Stimulated activated CD4-positive, alpha-beta T cell treated with anti-CD3 and anti-CD28 coated beads, Interleukin-1b, Interleukin-23, amount 100 ng/mL, for 48 hours (primary cell): ENCODE data around the gene OXNAD1.

ENCODE experiments used
- DNase-seq: peaks from one replicate; pipeline ENCODE4 v3.0.0-alpha.2; 2020

The OXNAD1 gene

DNA sequence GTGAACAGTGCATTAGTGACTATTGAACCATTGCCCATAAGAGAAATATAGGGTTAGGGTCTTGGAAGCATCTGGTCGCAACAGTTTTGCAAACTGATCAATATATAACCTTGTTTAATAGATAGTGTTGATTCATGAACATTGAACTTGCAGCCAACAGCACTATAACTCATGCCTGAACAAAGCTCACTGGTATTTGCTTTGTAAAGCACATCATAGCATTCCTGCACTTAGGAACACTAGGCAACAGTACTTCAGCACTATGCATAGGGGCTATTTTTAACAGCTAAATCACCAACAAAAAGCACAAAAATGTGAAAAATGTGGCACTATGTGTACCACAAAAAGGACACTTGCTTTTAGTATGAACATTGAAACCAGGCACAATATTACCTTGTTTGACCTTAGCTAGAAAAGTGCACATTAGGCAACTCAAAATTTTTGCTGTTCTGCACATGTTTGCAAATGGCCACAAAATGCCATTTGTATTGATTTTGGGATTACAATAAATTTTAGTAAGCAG, 68.0 kb downstream of the OXNAD1 start:
- no peak for DNase-seq

- no peak for DNase-seq
These were observed 69.9 kb downstream of the OXNAD1 start for GRCh38 chr3:16334909-16335308.

DNA sequence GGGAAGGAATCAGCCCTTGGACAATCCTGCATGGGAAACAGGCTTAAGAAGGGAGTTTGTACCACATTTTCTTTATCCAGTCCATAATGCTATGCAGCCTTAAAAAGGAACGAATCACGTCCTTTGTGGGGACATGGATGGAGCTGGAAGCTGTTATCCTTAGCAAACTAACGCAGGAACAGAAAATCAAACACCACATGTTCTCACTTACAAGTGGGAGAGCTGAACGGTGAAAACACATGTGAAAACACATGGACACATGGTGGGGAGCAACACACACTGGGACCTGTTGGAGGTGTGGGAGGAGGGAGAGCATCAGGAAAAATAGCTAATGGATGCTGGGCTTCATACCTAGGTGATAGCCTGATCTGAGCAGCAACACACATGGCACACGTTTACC, 70.3 kb downstream of the OXNAD1 start:
- DNase-seq, result no peak

- no peak for DNase-seq
These were observed 71.0 kb downstream of the OXNAD1 start for GRCh38 chr3:16335772-16336645.

DNA sequence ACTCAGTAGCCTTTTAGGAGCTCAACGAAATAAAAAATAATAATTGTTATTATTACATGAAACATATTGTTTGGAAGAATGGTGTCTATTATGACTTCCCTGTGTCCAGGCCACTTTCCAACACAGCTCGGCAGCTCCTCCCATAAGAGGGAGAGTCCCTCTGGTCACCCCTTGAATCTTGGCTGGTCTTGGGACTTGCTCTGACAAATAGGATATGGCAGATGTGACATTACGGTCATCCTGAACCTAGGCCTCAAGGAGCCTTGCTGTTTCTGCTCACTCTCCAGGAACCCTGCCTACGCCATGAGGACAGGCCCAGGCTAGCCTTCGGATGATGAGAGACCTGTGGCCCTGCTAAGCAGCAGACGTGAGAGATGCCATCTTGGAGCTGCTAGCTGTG, 71.8 kb downstream of the OXNAD1 start:
- no peak for DNase-seq

DNA sequence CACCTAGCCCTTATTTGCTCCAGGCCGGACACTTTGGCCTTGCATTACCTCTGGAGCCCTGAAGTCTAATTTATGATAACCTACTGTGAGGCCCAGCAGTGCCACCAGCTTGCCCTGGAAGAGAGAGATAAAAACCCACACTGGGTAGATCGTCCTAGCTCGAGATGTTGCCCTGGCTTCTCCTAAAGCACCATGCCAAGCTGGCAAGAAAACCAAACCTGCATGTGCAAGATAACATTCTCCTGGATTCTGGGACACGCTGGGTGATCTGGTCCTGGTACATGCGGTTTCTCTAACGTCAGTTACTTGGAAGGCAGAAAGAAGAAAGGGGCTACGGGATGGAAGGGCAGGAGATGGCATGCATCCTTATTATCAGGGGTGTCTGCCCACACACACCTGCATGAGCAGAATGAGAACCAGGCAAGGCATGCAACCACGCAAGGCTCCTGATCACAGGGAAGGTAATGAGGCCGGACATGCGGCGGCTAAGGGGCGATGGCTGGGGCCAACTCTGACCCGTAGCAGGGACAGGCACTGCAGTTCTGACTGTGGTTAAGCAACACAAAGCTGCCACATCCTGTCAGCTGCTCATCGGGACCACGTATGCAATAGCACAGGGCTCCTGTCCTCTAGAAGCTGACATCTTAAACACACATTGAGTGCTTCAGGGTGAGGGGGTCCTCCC, 73.0 kb downstream of the OXNAD1 start:
- peak; percentile 50 for DNase-seq

DNA sequence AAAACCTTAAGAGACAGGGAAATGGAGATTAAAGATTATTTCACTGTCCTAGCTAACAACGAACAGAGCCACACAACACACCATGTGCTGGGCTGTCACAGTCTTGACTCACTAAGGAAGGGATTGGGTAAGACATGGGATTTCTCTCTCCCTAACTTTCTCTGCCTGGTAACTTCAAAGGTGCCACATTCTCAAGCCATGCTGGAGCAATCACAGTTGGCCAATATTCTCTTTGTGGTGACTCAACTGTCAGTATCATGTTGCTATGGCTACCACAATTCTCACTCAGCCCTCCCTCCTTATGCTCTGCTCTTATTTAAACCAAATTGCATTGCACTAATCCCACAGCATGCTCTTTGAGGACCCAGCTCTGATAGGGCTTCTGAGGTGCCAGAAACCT, 74.0 kb downstream of the OXNAD1 start:
- DNase-seq, result no peak

GRCh38 chr3:16343101-16343500, 78.1 kb downstream of the OXNAD1 start:
- no peak for DNase-seq

DNA sequence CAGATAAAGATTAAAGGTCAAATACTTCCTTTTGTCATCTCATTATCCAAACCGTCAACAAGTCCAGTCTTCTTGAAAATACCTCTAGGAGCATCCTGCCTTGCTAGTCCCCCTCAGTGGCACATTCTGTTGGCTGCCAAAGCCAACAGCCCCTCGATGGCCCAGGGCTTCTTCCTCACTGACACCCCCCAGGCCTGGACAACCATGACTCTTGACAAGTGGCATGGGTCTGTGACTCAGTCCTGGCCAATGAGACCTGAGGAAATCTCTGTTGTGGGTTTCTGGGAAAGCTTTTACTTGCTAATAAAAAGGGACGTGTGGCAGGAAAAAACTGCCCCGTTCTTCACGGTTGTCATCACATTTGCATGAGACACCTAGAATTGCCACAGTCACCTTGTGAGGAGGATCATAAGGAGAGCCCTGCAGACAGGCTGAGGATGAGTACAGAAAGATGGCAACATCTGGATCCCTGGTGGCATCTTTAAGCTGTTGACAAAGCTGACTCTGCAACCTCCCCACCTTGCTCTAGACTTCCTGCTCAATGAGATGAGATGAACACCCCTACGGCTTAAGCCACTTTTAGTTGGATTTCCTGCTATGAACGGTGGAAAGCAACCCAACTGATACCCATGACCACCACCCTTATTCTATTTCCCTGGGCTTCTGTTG, 81.5 kb downstream of the OXNAD1 start:
- no peak for DNase-seq

- DNase-seq, result no peak
These were observed 82.5 kb downstream of the OXNAD1 start for GRCh38 chr3:16347548-16347947.

GRCh38 chr3:16349986-16350596, 85.1 kb downstream of the OXNAD1 start:
- no peak for DNase-seq

DNA sequence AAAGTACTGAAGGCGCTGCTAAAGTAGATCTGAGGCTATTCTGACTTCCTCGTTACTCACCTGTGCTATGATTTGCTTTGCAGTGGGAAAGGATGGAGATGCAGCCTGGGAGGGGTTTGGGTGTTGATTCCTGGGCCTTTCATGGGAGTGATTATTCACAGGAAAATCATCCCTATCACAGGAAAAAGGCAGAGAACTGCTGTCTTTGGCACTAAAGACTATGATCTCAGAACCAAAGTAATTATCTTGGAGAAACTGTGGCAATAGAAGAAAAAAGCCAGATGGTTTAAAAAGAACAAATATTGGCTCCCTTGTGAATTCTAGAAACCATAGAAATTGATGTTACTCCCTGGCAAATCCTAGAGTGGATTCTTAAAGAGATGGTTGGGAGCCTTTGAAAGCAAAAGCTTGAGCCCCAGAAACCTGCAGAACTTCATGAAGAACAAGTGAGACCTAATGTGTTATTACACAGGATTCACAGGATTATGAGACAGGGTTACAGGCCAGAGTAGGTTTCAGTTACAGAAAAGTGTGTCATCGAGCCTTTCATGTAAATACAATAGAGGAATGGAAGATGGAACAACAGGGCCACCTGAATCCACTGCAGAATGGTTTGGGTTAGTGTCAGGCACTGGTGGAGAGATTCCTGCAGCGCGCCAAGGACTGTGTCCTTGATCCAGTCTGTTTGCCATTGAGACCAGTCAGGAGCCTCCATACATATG, 85.7 kb downstream of the OXNAD1 start:
- no peak for DNase-seq

DNA sequence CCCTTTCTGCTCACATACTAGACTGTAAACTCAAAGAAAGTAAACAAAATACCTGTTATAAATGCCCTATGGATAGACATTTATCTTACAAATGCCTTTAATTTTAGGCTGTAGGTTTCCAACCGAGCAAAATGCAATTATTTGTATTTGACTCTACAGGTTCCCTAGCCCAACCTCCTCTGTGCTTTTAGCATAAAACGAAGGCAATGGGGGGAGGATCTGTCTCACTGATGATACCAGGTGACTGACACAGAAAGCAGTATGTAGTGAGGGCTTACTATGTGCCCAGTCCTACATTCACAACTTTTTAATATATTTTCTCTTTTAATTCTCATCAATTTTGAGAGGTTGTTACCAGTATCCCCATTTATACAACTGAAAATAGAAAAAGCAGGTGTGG, 87.4 kb downstream of the OXNAD1 start:
- no peak for DNase-seq

DNA sequence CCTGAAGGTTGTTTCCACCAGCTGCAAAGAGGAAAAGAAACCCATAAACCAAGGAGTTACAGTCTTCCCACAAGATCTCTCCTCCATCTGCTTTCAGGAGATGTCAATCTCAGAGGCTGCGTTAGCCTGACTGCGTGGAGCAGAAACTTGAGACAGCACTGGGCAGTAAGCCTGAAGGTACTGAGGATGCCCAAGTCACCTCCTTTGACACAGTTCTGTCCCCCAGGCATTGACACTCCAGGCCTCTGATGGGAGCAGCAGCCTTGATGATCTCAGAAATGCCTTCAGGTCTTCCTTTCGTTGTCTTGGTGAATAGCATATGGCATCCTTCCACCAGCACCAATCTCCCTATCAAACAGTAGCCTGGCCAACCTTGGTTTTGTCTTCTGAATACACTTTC, 89.3 kb downstream of the OXNAD1 start:
- DNase-seq, result no peak
